Tibial nerve (tissue), 4 donors: Measurements from ENCODE around the gene ASTL.

Experiments
- EP300 ChIP-seq, 2 donors: sonication (generic); formaldehyde crosslinking; IDR thresholded peaks; one replicate each; pipeline ENCODE4 v1.6.1; 2017; ENCODE audit warnings: antibody characterized with exemption in 2 of 2, mild to moderate bottlenecking in 1 of 2
- POLR2A ChIP-seq, 2 donors: fragments of 450-650 bp; IDR thresholded peaks; one replicate each; pipeline ENCODE4 v1.6.1; 2017; ENCODE audit warnings: antibody characterized with exemption in 2 of 2, mild to moderate bottlenecking in 2 of 2, moderate library complexity in 2 of 2
- TF ChIP-seq, protein P1 (sequence below), 5 experiments: fragments of 200-600 bp in 3 of 5; fragments of 450-650 bp in 2 of 5; sonication (generic) in 3 of 5; IDR thresholded peaks; one replicate each; pipeline ENCODE4 v1.5.1; 2016 to 2019; ENCODE audit warnings: antibody characterized with exemption in 5 of 5, mild to moderate bottlenecking in 3 of 5, moderate library complexity in 2 of 5

DNA sequence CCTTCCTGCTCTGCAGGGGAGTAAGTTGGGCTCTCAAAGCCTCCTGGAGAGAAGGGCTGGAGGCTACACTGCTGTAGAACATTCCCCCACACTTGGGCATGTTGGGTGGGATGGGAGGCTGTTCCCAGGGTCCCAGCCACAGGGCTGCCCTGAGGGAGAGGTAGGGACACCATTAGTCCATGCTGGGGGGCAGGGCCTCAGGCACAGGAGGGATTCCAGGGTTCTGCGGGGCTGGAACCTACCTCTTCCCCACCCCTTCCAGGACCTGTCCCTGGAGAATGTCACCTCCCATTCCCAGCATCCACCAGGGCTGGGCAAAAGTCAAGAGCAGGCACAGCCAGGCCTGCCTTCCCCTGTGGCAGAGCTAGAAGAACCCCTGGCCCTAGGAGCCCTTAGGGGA is 15.0 kb downstream of the ASTL start:
- TF ChIP-seq POLR2A (IDR thresholded peaks at IDR 0.05), result no peak
- TF ChIP-seq, protein P1, sequence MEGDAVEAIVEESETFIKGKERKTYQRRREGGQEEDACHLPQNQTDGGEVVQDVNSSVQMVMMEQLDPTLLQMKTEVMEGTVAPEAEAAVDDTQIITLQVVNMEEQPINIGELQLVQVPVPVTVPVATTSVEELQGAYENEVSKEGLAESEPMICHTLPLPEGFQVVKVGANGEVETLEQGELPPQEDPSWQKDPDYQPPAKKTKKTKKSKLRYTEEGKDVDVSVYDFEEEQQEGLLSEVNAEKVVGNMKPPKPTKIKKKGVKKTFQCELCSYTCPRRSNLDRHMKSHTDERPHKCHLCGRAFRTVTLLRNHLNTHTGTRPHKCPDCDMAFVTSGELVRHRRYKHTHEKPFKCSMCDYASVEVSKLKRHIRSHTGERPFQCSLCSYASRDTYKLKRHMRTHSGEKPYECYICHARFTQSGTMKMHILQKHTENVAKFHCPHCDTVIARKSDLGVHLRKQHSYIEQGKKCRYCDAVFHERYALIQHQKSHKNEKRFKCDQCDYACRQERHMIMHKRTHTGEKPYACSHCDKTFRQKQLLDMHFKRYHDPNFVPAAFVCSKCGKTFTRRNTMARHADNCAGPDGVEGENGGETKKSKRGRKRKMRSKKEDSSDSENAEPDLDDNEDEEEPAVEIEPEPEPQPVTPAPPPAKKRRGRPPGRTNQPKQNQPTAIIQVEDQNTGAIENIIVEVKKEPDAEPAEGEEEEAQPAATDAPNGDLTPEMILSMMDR (IDR thresholded peaks at IDR 0.05), result no peak
- TF ChIP-seq EP300 (IDR thresholded peaks at IDR 0.05), result no peak
